PC-3 (cell line): ENCODE measurements around the gene PNLIPRP3. TPM values are rescaled to one million over a fixed set of nuclear protein-coding genes. Genes with fewer than 3 reads are reported as not detected.
A peak's percentile ranks its signal among the peaks of the same experiment; 100 is the strongest.

Source experiments
- ATAC-seq: fragments of 200-7000 bp; cut with Tn5 transposase; 2 replicates; pipeline ENCODE4 v1.9.1; 2020; ENCODE audit warnings: mild to moderate bottlenecking, moderate library complexity
- BruUV-seq: library from RNA; stranded (reverse); fragments of 400-500 nt; replicated peaks from 2 replicates; lab custom pipeline; 2021; lab: Mats Ljungman, UMichigan
- CTCF ChIA-PET: fragments of 300-600 bp; sonication (Branson Sonifier 250); formaldehyde crosslinking; loops from one replicate; lab custom pipeline; 2022; ENCODE audit warnings: antibody characterized with exemption; lab: Charles Lee
- POLR2A ChIA-PET: fragments of 300-600 bp; sonication (Branson Sonifier 250); formaldehyde crosslinking; loops from one replicate; lab custom pipeline; 2022; ENCODE audit warnings: antibody characterized with exemption; ENCODE audit not compliant: unreplicated experiment; lab: Charles Lee
- DNase-seq: peaks from one replicate; pipeline ENCODE4 v3.0.0-alpha.2; 2015
- H2AFZ ChIP-seq: fragments of 300-600 bp; sonication (generic); 2 replicates; pipeline ENCODE4 v1.6.0; 2016; ENCODE audit warnings: antibody characterized with exemption, low read length
- H3F3A ChIP-seq: fragments of 300-600 bp; sonication (generic); one replicate; pipeline ENCODE4 v1.6.0; 2017; ENCODE audit warnings: antibody characterized with exemption, low read length, control low read depth, mild to moderate bottlenecking; ENCODE audit not compliant: unreplicated experiment
- H3K27ac ChIP-seq: fragments of 300-600 bp; sonication (generic); 2 replicates; pipeline ENCODE4 v1.5.1; 2016; ENCODE audit warnings: mild to moderate bottlenecking, low read length
- H3K27me3 ChIP-seq: fragments of 300-600 bp; sonication (generic); 2 replicates; pipeline ENCODE4 v1.6.1; 2016; ENCODE audit warnings: low read length, mixed read lengths
- H3K36me3 ChIP-seq: fragments of 300-600 bp; sonication (generic); 2 replicates; pipeline ENCODE4 v1.6.1; 2016; ENCODE audit warnings: low read depth, mixed run types, low read length, mixed read lengths
- H3K4me1 ChIP-seq: fragments of 300-600 bp; sonication (generic); 2 replicates; pipeline ENCODE4 v1.5.1; 2016; ENCODE audit warnings: low read length; ENCODE audit not compliant: insufficient read depth
- H3K4me2 ChIP-seq: fragments of 300-600 bp; sonication (generic); 2 replicates; pipeline ENCODE4 v1.6.0; 2016; ENCODE audit warnings: low read length
- H3K4me3 ChIP-seq: fragments of 300-600 bp; sonication (generic); 2 replicates; pipeline ENCODE4 v1.5.1; 2016; ENCODE audit warnings: mild to moderate bottlenecking, low read length, mixed read lengths
- H3K79me2 ChIP-seq: fragments of 300-600 bp; sonication (generic); 2 replicates; pipeline ENCODE4 v1.6.1; 2017; ENCODE audit warnings: low read length, mixed read lengths
- H3K9ac ChIP-seq: fragments of 300-600 bp; sonication (generic); 2 replicates; pipeline ENCODE4 v1.6.0; 2016; ENCODE audit warnings: mild to moderate bottlenecking, low read length
- H3K9me2 ChIP-seq: fragments of 300-600 bp; sonication (generic); replicated peaks from 2 replicates; pipeline ENCODE4 v1.6.1; 2016; ENCODE audit warnings: mixed run types, low read length, mixed read lengths
- H3K9me3 ChIP-seq: fragments of 300-600 bp; sonication (generic); 2 replicates; pipeline ENCODE4 v1.6.1; 2016; ENCODE audit warnings: low read length, mixed read lengths
- H4K20me1 ChIP-seq: fragments of 300-600 bp; sonication (generic); 2 replicates; pipeline ENCODE4 v1.6.1; 2016; ENCODE audit warnings: low read length, mixed read lengths
- EZH2 ChIP-seq: fragments of 300-600 bp; sonication (generic); IDR thresholded peaks from one replicate; pipeline ENCODE4 v1.6.1; 2017; ENCODE audit warnings: antibody characterized with exemption, mild to moderate bottlenecking, low read length; ENCODE audit not compliant: unreplicated experiment
- EZH2phosphoT487 ChIP-seq: fragments of 300-600 bp; sonication (generic); IDR thresholded peaks from 2 replicates; pipeline ENCODE4 v1.6.1; 2018; ENCODE audit warnings: mild to moderate bottlenecking, antibody characterized with exemption, low read length, borderline replicate concordance
- intact Hi-C: fragments of 100-400 bp; cut with micrococcal nuclease; formaldehyde crosslinking; loops from 2 replicates; pipeline ENCODE4 v1.9.0; 2023
- total RNA-seq: library from RNA; depleted of rRNA; stranded (reverse); fragments of >200 nt; gene quantifications from 2 replicates; pipeline ENCODE4 v1.2.3, GENCODE V29; 2014
- TF ChIP-seq, protein P1 (sequence below): fragments of 300-600 bp; sonication (generic); conservative IDR thresholded peaks from 2 replicates; pipeline ENCODE4 v1.5.1; 2017; ENCODE audit warnings: antibody characterized with exemption, low read depth, mild to moderate bottlenecking, low read length

PNLIPRP3 gene
- total RNA-seq, 1 experiment from 2014 or later = not detected

DNA sequence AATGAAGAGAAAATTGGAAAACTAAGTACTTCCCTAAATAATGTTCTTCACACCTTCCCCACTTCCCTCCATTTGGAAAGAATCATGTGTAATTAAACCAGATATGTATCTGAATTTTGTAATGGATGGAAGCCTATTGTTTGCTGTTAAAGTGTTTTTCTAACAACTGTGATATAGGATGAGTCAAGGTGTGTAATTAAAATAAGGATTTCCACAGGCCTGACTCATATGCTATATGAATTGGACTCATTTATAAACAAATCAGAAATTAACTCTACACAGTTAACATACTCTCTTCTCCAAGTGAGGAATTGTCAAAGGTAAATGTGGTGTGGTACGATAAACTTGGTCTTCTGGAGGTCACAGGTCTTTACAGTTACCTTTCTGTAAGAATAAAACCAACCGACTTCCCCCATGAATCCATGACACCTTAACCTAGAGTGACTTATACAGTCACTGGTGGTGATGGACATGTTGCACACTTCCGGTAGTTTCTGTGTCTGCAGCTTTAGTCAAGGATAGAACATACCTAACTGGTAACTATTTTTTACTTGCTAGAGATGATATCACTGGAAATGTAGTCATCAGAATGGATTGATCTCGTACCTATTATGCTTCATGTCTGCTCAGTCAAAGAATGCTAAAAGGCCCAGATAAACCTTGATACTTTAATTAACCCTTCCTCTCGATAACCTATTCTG is 12.8 kb downstream of the PNLIPRP3 start:
- BruUV-seq = no TSS peak
- H3F3A ChIP-seq = no peaks in the 10 kb centered on the region
- no peak overlapping the region for H2AFZ ChIP-seq
- no peaks in the 10 kb centered on the region for H3K27me3 ChIP-seq
- intact Hi-C loops = no loop called here
- no peaks in the 10 kb centered on the region for H3K9me2 ChIP-seq
- H3K79me2 ChIP-seq = no peaks in the 10 kb centered on the region
- no peak overlapping the region for H3K27ac ChIP-seq
- no peak overlapping the region for H3K9ac ChIP-seq
- no peaks in the 10 kb centered on the region for H4K20me1 ChIP-seq
- no peak overlapping the region for H3K4me3 ChIP-seq
- ChIA-PET CTCF (no interaction called here), POLR2A (no interaction called here)
- no peaks in the 10 kb centered on the region for H3K4me1 ChIP-seq
- no peak for DNase-seq
- no peaks in the 10 kb centered on the region; the same call in 1 of the 2 replicates for H3K36me3 ChIP-seq
- no peak overlapping the region for H3K4me2 ChIP-seq
- no peak for ATAC-seq
- no peak for TF ChIP-seq EZH2phosphoT487
- TF ChIP-seq, protein P1, sequence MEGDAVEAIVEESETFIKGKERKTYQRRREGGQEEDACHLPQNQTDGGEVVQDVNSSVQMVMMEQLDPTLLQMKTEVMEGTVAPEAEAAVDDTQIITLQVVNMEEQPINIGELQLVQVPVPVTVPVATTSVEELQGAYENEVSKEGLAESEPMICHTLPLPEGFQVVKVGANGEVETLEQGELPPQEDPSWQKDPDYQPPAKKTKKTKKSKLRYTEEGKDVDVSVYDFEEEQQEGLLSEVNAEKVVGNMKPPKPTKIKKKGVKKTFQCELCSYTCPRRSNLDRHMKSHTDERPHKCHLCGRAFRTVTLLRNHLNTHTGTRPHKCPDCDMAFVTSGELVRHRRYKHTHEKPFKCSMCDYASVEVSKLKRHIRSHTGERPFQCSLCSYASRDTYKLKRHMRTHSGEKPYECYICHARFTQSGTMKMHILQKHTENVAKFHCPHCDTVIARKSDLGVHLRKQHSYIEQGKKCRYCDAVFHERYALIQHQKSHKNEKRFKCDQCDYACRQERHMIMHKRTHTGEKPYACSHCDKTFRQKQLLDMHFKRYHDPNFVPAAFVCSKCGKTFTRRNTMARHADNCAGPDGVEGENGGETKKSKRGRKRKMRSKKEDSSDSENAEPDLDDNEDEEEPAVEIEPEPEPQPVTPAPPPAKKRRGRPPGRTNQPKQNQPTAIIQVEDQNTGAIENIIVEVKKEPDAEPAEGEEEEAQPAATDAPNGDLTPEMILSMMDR = no peak
- no peaks in the 10 kb centered on the region for H3K9me3 ChIP-seq

DNA sequence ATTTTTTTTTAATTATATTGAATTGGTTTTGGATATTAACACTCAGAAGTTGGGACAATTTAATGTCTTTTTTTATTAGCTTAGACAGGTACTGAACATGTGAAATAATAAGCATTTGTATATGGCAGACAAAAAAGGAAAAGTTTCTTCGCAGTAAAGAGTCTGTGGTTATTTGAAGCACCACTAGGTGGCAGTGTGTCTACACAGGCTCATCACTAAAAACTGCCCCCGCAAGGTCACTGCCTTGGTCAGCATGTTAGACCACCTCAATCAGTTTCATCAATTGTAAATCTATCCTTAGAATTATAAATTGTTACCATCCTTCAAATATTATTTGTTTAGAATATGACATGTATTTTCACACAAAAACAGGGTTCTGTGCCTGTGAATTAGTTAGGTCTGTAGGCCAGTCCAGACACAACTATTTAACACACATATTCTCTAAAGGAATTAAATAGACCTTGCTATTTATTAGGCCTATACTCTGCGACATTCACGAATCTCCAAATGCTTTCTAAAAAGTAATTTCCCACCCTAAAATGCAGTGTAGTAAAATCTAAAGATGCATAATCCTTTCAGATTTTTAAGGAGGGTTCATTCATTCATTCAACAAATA is 17.0 kb downstream of the PNLIPRP3 start:
- no peak for ATAC-seq
- no peak overlapping the region for H3K4me2 ChIP-seq
- no peak overlapping the region for H3K4me3 ChIP-seq
- H3K9ac ChIP-seq = no peak overlapping the region
- CTCF ChIA-PET = no interaction called here
- H2AFZ ChIP-seq = no peak overlapping the region
- H3F3A ChIP-seq = no peaks in the 10 kb centered on the region
- H3K27me3 ChIP-seq = no peaks in the 10 kb centered on the region
- peak; percentile 25 for DNase-seq
- BruUV-seq = no TSS peak
- no peaks in the 10 kb centered on the region for H4K20me1 ChIP-seq
- no peaks in the 10 kb centered on the region for H3K9me2 ChIP-seq
- no peaks in the 10 kb centered on the region for H3K4me1 ChIP-seq
- intact Hi-C loops = no loop called here
- no peak overlapping the region for H3K27ac ChIP-seq
- H3K79me2 ChIP-seq = no peaks in the 10 kb centered on the region
- POLR2A ChIA-PET = no interaction called here
- TF ChIP-seq EZH2phosphoT487 (no peak), EZH2 (no peak)
- TF ChIP-seq, protein P1 = peak; percentile 76
- no peaks in the 10 kb centered on the region for H3K9me3 ChIP-seq
- no peaks in the 10 kb centered on the region; the same call in 1 of the 2 replicates for H3K36me3 ChIP-seq

DNA sequence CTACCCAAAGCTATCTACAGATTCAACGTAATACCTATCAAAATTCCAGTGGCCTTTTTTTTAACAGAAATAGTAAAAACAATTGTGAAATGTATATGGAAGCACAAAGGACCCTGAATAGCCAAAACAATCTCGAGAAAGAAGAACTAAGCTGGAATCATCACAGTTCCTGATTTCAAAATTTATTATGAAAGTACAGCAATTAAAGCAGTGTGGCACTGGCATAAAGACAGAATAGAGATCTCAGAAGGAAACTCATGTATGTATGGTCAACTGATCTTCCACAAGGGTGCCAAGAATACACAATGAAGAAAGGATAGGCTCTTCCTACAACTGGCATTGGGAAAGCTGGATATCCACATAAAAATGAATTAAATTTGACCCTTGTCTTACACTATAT is 23.2 kb downstream of the PNLIPRP3 start:
- no peak for ATAC-seq
- H3K4me1 ChIP-seq = no peaks in the 10 kb centered on the region
- no peak overlapping the region for H2AFZ ChIP-seq
- H3K27me3 ChIP-seq = no peaks in the 10 kb centered on the region
- intact Hi-C loops = no loop called here
- no peak overlapping the region for H3K4me3 ChIP-seq
- no peaks in the 10 kb centered on the region for H3K79me2 ChIP-seq
- H3F3A ChIP-seq = no peaks in the 10 kb centered on the region
- H3K4me2 ChIP-seq = no peak overlapping the region
- no peaks in the 10 kb centered on the region for H4K20me1 ChIP-seq
- no peaks in the 10 kb centered on the region for H3K9me3 ChIP-seq
- no peak for TF ChIP-seq EZH2phosphoT487
- TF ChIP-seq, protein P1 = no peak
- no peak for TF ChIP-seq EZH2
- H3K27ac ChIP-seq = no peak overlapping the region
- no peaks in the 10 kb centered on the region for H3K36me3 ChIP-seq
- ChIA-PET CTCF (no interaction called here), POLR2A (no interaction called here)
- no peaks in the 10 kb centered on the region for H3K9me2 ChIP-seq
- no peak for DNase-seq
- H3K9ac ChIP-seq = no peak overlapping the region
- BruUV-seq = no TSS peak
